Stimulated activated CD8-positive, alpha-beta memory T cell treated with anti-CD3 and anti-CD28 coated beads, Interleukin-4, amount 100 ng/mL, for 4 hours (primary cell): ENCODE data around the gene SCAI.
"Not testable (repeated sequence)": the region's sequence is repeated elsewhere in the genome, so short reads cannot be mapped to it uniquely, and the experiment has no call there.

Source experiments
- DNase-seq, 2 donors: peaks; one replicate each; pipeline ENCODE4 v3.0.0-alpha.2; 2020; ENCODE audit warnings: low read depth in 2 of 2, low spot score in 1 of 2

The SCAI gene

GRCh38 chr9:125038166-125038565, 105.2 kb downstream of the SCAI start:
- DNase-seq, result no peak

GRCh38 chr9:125028041-125028440, 115.3 kb downstream of the SCAI start:
- DNase-seq, result no peak

DNA sequence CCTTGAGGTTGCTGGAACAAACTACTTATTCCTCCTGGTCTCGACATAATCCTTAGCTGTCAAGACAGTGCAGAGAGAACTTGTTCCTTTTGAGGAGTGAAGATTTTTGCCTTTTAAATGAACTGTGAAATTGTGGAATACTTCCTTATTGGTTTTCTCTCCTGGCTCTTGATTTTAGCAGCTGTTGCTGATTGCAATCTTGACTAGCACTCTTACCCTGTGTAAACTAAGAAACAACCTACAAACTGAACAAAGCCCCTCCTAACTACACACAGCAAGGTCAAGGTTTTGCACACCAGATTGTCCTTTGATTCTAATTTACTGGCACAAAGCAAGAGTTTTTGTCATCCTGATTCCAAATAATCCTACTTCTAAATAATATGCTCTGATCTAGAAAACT, 118.4 kb downstream of the SCAI start:
- no peak for DNase-seq

GRCh38 chr9:125021069-125021468, 122.3 kb downstream of the SCAI start:
- no peak for DNase-seq

GRCh38 chr9:125015655-125016054, 127.7 kb downstream of the SCAI start:
- DNase-seq, result not testable (repeated sequence)

- not testable (repeated sequence) for DNase-seq
Observed at GRCh38 chr9:125012013-125012412, 131.3 kb downstream of the SCAI start.

DNA sequence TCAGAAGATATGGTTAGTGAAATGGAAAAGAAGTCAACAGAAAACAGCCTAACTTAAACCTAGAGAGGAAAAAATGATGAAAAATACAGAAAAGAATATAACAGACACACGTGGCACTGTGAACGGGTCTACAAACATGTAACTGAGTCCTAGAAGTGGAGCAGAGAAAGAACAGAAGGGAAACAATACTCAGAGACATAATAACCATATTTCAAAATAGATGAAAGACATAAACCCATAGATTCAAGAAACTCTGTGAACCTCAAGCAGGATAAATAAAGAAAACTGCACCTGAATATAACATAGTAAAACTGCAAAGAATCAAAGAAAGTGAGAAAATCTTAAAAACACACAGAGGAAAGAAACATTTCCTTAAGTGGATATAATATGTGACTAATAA, 134.7 kb downstream of the SCAI start:
- no peak for DNase-seq

DNA sequence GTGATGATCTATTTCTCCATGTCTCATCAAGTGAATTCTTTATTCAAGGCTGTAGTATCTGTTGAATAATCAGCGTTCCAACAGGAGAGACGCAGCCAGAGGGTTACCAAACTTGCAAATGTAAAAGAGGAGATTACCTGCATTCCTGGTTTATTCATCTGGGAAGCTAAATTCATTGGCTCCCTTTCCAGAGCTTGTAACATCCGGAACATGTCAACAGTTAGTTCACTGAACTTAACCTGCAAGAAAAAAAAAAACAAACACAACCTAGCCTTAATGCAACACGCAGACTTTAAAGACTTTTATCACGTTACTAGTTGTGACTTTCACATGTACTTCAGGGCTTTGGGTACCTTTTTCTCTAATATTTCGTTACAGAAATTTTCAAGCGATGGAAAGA, 140.0 kb downstream of the SCAI start:
- no peak for DNase-seq

DNA sequence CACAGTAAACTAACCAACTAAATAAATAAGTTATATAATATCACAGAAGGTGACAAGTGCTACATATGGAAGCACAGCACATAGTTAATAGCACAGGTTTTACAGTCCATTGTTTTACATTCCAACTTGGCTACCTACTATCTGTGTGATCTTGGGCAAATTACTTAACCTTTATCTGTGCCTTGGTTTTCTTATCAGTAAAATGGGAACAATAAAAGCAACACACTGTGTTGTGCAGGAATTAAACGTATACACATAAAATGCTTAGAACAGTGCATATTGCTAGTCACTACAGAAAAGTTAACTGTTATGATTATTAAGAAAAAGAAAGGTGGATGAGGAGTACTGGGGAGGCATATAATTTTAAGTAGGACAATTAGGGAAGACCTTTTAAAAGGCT, 159.6 kb downstream of the SCAI start:
- no peak for DNase-seq

DNA sequence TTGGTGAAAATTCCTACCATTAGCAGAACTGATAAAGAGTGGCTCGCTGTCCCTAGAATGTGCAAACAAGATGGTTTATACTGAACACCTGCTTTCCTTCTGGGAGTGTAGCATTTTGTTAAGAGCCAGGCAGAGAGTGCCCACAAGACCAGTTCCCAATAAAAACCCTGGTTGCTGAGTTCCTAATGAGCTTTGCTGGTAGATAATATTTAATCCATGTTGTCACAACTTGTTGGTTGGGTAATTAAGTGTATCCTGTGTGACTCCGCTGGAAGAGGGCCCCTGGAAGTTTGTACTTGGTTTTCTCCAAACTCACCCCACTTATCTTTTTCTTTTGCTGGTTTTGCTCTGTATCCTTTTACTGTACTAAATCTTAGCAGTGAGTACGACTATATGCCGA, 162.9 kb downstream of the SCAI start:
- DNase-seq, result no peak

DNA sequence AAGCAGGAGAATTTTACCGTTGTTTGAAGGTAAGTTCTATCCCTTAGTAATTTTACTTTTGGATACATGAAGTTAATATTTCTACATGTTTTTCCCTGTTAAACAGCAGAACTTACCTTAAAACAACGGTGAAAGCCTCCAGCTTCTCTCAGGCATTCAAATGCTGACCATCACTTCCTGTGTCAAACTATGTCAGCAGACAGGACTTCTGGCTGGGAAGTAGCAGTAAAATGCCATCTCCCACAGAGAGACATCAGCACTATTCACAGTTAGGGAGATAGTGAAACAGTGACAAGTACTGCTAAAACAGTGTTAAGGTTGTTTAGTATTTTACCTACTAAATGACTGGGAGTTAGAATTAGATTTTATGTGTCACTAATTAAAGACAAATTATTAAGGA, 168.2 kb downstream of the SCAI start:
- DNase-seq, result no peak

- DNase-seq, result no peak
Observed at GRCh38 chr9:124973807-124974206, 169.5 kb downstream of the SCAI start.

DNA sequence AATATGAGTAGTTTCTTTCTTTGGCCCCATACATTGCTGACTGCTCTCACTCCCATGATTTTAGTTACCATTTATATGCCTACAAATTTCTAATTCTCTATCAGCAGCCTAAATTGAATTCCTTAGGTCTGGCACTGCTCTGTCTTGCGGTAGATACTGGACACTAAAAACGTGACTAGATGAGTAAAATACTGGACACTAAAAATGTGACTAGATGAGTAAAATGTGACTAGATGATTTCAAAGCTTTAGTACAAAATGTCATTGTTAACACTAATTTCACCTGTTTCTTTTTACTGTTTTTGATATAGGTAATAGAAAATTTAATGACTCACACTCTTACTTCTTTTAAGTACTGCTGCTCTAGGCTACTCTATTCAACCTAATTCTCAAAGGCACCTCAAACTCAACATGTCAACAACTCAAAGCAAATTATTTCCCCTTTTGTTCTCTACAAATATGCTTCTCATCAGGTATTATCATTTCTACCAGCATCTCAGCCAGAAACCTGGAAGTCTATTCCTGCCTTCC, 171.0 kb downstream of the SCAI start:
- DNase-seq, result no peak

- DNase-seq, result no peak
Observed at GRCh38 chr9:124969401-124969800, 173.9 kb downstream of the SCAI start.

GRCh38 chr9:124968238-124968637, 175.1 kb downstream of the SCAI start:
- DNase-seq, result no peak

GRCh38 chr9:124965775-124966568, 177.4 kb downstream of the SCAI start:
- DNase-seq, result not testable (repeated sequence)

GRCh38 chr9:124964604-124965003, 178.7 kb downstream of the SCAI start:
- DNase-seq, result no peak

- DNase-seq, result no peak
Observed at GRCh38 chr9:124964056-124964455, 179.3 kb downstream of the SCAI start.

GRCh38 chr9:124960409-124960752, 182.9 kb downstream of the SCAI start:
- DNase-seq, result no peak

DNA sequence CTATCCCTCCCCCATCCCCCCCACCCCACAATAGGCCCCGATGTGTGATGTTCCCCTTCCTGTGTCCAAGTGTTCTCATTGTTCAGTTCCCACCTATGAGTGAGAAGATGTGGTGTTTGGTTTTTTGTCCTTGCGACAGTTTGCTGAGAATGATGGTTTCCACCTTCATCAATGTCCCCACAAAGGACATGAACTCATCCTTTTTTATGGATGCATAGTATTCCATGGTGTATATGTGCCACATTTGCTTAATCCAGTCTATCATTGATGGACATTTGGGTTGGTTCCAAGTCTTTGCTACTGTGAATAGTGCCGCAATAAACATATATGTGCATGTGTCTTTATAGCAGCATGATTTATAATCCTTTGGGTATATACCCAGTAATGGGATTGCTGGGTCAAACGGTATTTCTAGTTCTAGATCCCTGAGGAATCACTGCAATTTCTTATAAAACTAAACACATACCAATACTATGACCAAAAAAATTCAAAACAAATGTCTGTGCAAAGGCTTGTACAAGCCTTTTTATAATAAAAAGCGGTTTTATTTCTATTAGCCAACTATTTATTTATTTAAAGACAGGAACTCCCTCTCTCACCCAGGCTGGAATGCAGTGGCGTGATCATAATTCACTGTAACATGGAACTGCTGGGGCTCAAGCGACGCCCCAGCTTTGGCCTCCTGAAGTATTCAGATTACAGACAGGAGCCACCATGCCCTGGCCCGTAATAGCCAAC, 183.5 kb downstream of the SCAI start:
- DNase-seq, result not testable (repeated sequence)

- DNase-seq, result no peak
Observed at GRCh38 chr9:124954255-124954654, 189.1 kb downstream of the SCAI start.

GRCh38 chr9:124950050-124950718, 193.1 kb downstream of the SCAI start:
- no peak for DNase-seq
